Fibroblast of skin of left quadriceps (primary cell): Measurements from ENCODE around the gene ACSL6.

ENCODE experiments used
- DNase-seq, 2 experiments: peaks; one replicate each; pipeline ENCODE4 v3.0.0-alpha.2; 2013; ENCODE audit warnings: low read depth in 2 of 2

Gene ACSL6

GRCh38 chr5:131999441-132000240, 11.8 kb downstream of the ACSL6 start:
- no peak for DNase-seq

- DNase-seq: no peak
Observed at GRCh38 chr5:131999041-131999440, 12.4 kb downstream of the ACSL6 start.

- DNase-seq: no peak
Observed at GRCh38 chr5:131998431-131999040, 12.9 kb downstream of the ACSL6 start.

GRCh38 chr5:131997727-131998117, 13.7 kb downstream of the ACSL6 start:
- no peak for DNase-seq

- no peak for DNase-seq
Observed at GRCh38 chr5:131997026-131997726, 14.3 kb downstream of the ACSL6 start.

- no peak for DNase-seq
Observed at GRCh38 chr5:131996210-131997025, 15.0 kb downstream of the ACSL6 start.

GRCh38 chr5:131994533-131995226, 16.8 kb downstream of the ACSL6 start:
- no peak for DNase-seq

GRCh38 chr5:131994090-131994489, 17.4 kb downstream of the ACSL6 start:
- no peak for DNase-seq

- DNase-seq: no peak
Observed at GRCh38 chr5:131993676-131994075, 17.8 kb downstream of the ACSL6 start.

GRCh38 chr5:131992370-131992769, 19.1 kb downstream of the ACSL6 start:
- DNase-seq: no peak

- DNase-seq: no peak
Observed at GRCh38 chr5:131991593-131992324, 19.7 kb downstream of the ACSL6 start.

- DNase-seq: no peak
Observed at GRCh38 chr5:131990716-131991115, 20.7 kb downstream of the ACSL6 start.

GRCh38 chr5:131988601-131989000, 22.9 kb downstream of the ACSL6 start:
- no peak for DNase-seq

- no peak for DNase-seq
Observed at GRCh38 chr5:131987251-131987650, 24.2 kb downstream of the ACSL6 start.

- no peak for DNase-seq
Observed at GRCh38 chr5:131986161-131986912, 25.1 kb downstream of the ACSL6 start.

- DNase-seq: no peak
Observed at GRCh38 chr5:131984956-131985665, 26.3 kb downstream of the ACSL6 start.

GRCh38 chr5:131983244-131983771, 28.1 kb downstream of the ACSL6 start:
- DNase-seq: no peak

- DNase-seq: no peak
Observed at GRCh38 chr5:131981516-131981915, 29.9 kb downstream of the ACSL6 start.

GRCh38 chr5:131980696-131981095, 30.8 kb downstream of the ACSL6 start:
- no peak for DNase-seq
